ENCODE data around the gene AGAP5.

AGAP5 gene

DNA sequence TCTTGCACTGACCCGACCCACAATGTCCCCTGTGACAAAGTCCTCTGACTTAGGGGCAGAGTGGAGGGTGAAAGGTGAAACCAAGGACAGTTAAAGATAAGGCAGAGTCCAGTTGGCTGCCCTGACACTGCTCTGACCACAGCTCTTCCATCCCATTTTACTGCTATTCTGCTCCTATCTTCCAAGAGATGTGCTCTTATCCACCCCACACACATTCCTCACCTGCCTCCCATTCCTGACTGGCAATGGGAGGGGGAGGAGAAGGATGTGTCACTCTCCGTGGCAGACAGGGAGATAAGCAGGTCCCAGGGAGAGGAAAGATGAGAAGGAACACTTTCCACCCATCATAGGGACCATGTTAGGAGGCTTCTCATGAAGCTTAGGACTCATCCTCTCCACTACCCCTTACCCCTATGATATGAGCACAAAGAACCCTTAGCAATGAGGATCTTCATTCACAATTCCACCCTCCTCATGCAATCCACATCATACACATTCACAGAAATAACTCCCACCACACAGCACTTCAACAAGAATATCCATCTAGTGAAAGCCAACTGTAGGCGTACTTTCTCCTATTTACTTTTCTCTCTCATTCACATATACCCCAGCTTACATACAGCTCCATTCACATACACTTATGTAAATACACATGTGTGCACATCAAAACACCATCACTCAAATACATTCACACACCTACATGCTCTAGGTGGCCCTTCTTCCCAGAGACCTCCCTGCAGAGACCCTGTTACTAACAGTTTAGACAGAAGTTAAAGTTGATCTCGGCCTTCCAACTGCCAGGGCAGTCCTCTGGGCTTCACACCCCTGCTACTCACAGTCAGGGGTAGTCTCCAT lies 48.7 kb downstream of the AGAP5 start:
- Histone ChIP-seq H3K36me3 (ENCODE audit: control insufficient read depth, insufficient read depth, low read length) (no peaks in the 10 kb centered on the region), H3K27me3 (ENCODE audit: control insufficient read depth, insufficient read depth, low read length) (no peaks in the 10 kb centered on the region), H3K4me1 (ENCODE audit: control insufficient read depth, insufficient read depth, low read length) (peaks cover 11% of the 10 kb centered on the region), H3K4me3 (ENCODE audit: low read depth, low read length) (no peak overlapping the region), H3K9ac (ENCODE audit: low read depth, low read length) (no peak overlapping the region), H3K9me3 (ENCODE audit: control insufficient read depth, insufficient read depth, low read length) (no peaks in the 10 kb centered on the region)

DNA sequence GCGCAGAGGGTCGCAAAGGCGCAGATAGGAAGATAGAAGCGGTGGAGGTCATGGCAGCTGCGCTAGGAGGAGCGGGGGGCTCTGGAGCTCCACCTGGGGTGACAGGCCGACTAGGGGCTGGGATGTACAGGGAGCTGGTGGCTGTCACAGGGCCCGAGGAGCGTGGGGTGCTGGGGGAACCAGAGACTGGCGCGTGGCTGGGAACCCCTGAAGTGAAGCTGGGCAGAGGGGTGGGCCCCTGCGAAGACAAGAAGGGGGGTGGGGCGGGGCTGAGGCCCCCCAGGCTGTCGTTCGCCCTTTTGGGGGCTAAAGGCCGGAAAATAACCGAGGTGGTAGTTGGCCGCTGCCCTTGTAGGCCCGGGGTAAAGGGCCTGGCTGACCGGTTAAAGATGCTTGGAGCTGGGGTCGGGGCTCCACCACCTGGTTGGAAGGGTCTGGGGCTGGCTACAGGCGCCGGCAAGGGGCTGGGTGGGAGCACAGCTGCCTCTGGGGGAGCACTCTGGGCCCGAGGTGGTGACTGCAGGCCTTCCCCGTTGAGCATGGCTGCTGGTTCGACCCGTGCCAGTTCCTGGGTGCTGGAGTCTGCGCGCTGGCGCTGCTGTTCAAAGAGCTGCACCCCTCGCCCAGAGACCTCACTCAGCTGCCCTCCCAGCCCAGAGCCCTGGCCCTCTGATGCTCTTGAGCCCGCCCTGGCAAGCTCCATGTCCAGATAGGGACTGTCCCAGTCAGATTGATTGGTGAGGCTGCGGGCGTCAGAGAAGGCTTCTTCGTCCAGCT lies 49.8 kb downstream of the AGAP5 start:
- Histone ChIP-seq H3K4me3 (ENCODE audit: low read depth, low read length) (peak overlapping the region; percentile 92), H3K9ac (ENCODE audit: low read depth, low read length) (peak overlapping the region; percentile 60), H3K36me3 (ENCODE audit: control insufficient read depth, insufficient read depth, low read length) (no peaks in the 10 kb centered on the region), H3K27me3 (ENCODE audit: control insufficient read depth, insufficient read depth, low read length) (no peaks in the 10 kb centered on the region), H3K9me3 (ENCODE audit: control insufficient read depth, insufficient read depth, low read length) (no peaks in the 10 kb centered on the region), H3K4me1 (ENCODE audit: control insufficient read depth, insufficient read depth, low read length) (peaks cover 11% of the 10 kb centered on the region)

DNA sequence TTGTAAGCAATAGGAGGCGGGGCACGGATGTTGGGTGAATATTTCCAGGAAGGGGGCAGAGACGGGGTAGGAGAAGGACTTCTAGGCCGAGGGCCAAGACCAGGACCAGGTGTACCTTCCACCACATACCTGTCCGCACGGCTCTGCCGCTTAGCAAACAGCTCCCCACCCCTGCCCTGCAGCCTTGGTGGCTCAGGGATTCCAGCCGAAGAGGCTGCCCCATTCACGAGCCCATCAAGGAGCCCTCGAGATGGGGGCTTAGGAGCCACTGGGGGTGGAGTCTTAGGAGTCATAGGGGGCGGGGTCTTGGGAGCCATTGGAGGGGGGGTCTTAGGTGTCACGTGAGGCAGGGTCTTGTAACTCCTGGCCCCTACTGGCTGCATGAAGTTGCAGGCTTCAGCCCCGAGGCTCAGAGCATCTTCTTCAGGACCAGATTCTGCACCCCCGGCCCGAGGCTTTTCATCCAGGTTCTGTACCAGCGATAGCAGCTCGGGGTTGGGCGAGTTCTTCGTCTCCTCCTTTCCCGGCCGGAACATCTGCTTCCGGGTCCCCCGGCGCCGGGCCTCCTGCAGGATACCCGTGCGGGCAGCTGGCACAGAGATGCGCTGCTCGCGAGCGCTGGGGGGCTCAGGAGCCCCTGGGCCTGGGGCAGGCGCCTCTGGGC lies 50.6 kb downstream of the AGAP5 start:
- no peaks in the 10 kb centered on the region for H3K27me3 ChIP-seq (ENCODE audit: control insufficient read depth, insufficient read depth, low read length)
- H3K9me3 ChIP-seq (ENCODE audit: control insufficient read depth, insufficient read depth, low read length): no peaks in the 10 kb centered on the region
- peak overlapping the region; percentile 68 for H3K9ac ChIP-seq (ENCODE audit: low read depth, low read length)
- peaks cover 11% of the 10 kb centered on the region for H3K4me1 ChIP-seq (ENCODE audit: control insufficient read depth, insufficient read depth, low read length)
- H3K36me3 ChIP-seq (ENCODE audit: control insufficient read depth, insufficient read depth, low read length): no peaks in the 10 kb centered on the region
- peak overlapping the region; percentile 92 for H3K4me3 ChIP-seq (ENCODE audit: low read depth, low read length)

DNA sequence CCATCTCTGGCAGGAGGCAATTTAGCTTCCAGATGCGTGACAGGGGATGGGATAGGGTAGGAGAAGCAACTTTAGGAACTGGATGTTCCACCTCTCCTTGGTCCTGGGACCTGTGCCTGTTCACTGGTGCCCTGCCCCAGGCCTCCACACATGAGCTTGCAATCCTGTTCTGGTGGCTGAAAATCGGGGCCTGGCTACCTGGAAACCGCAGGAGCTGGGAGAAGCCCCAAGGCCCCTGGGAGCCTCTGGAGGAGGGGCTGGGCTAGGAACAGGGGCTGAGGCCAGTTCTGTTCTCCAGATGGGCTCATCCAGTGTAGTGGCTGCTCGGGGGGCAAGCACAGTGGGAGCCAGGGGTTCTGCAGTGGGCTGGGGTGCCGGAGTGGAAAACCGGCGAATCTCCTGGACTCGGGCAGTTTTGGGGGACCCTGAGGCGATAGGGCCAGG lies 51.3 kb downstream of the AGAP5 start:
- no peaks in the 10 kb centered on the region for H3K36me3 ChIP-seq (ENCODE audit: control insufficient read depth, insufficient read depth, low read length)
- H3K4me3 ChIP-seq (ENCODE audit: low read depth, low read length): peak overlapping the region; percentile 92
- peak overlapping the region; percentile 68 for H3K9ac ChIP-seq (ENCODE audit: low read depth, low read length)
- H3K9me3 ChIP-seq (ENCODE audit: control insufficient read depth, insufficient read depth, low read length): no peaks in the 10 kb centered on the region
- no peaks in the 10 kb centered on the region for H3K27me3 ChIP-seq (ENCODE audit: control insufficient read depth, insufficient read depth, low read length)
- H3K4me1 ChIP-seq (ENCODE audit: control insufficient read depth, insufficient read depth, low read length): peaks cover 11% of the 10 kb centered on the region

DNA sequence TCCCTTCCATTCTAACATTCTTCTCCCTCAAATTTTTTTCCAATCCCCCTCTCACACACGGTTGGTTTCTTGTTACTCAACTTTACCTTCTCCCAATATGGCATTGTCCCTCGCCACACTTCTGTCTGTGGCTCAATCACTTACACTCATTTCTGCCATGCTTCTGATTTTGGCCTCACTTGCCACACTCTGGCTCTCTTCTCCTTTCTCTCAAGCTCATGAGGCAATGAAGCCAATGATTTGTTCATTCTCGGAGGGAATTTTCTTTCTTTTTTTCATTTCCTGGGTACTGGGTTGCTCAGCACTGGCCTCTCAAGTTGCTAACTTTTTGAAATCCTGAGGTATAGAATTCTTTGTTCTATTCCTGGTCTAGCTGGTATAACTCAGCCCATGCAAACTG lies 52.7 kb downstream of the AGAP5 start:
- Histone ChIP-seq H3K4me3 (ENCODE audit: low read depth, low read length) (no peak overlapping the region), H3K27me3 (ENCODE audit: control insufficient read depth, insufficient read depth, low read length) (no peaks in the 10 kb centered on the region), H3K9me3 (ENCODE audit: control insufficient read depth, insufficient read depth, low read length) (no peaks in the 10 kb centered on the region), H3K36me3 (ENCODE audit: control insufficient read depth, insufficient read depth, low read length) (no peaks in the 10 kb centered on the region), H3K9ac (ENCODE audit: low read depth, low read length) (no peak overlapping the region), H3K4me1 (ENCODE audit: control insufficient read depth, insufficient read depth, low read length) (peaks cover 11% of the 10 kb centered on the region)

DNA sequence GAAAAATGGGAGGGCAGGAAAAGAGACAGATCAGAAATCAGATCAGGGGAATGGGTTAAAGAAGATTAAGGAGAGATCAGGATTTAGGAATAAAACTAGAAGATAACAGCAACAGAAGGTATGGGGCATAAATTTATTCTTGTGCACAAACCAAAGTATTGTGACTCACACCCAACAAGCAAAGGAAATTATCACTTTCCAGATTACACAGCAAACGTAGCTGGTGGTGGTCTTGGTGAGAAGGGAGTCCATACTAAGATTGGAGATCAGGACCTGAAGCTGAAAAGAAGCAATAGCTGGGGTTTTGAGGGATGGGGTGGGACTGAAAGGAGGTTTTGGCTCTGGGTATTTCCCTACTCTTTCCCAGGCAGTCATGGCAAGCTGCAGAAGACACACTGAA lies 53.1 kb downstream of the AGAP5 start:
- Histone ChIP-seq H3K36me3 (ENCODE audit: control insufficient read depth, insufficient read depth, low read length) (no peaks in the 10 kb centered on the region), H3K4me1 (ENCODE audit: control insufficient read depth, insufficient read depth, low read length) (peaks cover 11% of the 10 kb centered on the region), H3K4me3 (ENCODE audit: low read depth, low read length) (no peak overlapping the region), H3K9me3 (ENCODE audit: control insufficient read depth, insufficient read depth, low read length) (no peaks in the 10 kb centered on the region), H3K27me3 (ENCODE audit: control insufficient read depth, insufficient read depth, low read length) (no peaks in the 10 kb centered on the region), H3K9ac (ENCODE audit: low read depth, low read length) (no peak overlapping the region)

DNA sequence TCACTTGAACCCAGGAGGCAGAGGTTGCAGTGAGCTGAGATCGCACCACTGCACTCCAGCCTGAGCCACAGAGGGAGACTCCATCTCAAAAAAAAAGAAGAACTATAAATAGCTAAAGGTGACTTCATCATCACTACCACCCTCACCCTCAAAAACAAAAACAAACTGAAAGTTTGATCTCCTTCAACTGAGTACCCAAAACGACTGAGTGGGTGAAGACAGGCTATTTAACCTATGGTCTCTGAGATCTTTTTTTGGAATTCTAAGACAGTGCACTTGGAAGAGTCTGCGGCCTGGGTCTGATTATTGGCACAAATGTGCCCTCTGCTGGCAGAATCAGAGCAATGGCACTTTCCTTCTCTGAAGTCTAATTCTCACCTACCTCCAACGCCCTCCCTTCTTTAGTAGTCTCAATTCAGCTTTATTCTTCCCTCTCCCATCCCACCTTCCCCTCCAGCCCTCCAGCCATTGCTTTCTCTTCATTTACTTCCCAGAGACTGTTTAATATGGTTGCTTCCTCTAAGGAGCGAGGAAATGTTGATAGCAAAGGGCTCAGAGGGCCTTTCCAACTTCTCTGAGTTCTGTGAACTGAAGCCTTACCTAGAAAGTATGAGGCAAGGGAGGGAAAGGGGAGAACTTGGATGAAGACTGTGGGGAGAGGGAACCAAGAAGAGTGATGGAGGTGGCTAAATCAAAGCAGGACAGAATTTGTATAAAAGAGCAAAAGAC lies 53.7 kb downstream of the AGAP5 start:
- no peaks in the 10 kb centered on the region for H3K36me3 ChIP-seq (ENCODE audit: control insufficient read depth, insufficient read depth, low read length)
- peaks cover 11% of the 10 kb centered on the region for H3K4me1 ChIP-seq (ENCODE audit: control insufficient read depth, insufficient read depth, low read length)
- no peaks in the 10 kb centered on the region for H3K9me3 ChIP-seq (ENCODE audit: control insufficient read depth, insufficient read depth, low read length)
- H3K4me3 ChIP-seq (ENCODE audit: low read depth, low read length): no peak overlapping the region
- H3K9ac ChIP-seq (ENCODE audit: low read depth, low read length): no peak overlapping the region
- no peaks in the 10 kb centered on the region for H3K27me3 ChIP-seq (ENCODE audit: control insufficient read depth, insufficient read depth, low read length)

DNA sequence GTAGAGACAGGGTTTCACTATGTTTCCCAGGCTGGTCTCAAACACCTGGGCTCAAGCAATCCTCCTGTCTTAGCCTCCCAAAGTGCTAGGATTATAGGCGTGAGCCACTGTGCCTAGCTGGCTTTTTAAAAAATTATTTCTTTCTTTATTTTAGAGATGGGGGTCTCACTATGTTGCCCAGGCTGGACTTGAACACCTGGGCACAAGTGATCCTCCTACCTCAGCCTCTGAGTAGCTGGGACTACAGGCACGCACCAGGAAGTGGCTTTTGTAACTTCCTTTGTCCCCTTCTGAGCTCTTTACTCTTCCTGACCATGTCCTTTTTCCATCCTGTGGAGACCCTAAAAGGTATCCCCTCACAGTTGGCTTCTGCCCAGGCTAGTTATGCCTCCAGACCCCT lies 54.5 kb downstream of the AGAP5 start:
- no peaks in the 10 kb centered on the region for H3K27me3 ChIP-seq (ENCODE audit: control insufficient read depth, insufficient read depth, low read length)
- H3K9me3 ChIP-seq (ENCODE audit: control insufficient read depth, insufficient read depth, low read length): no peaks in the 10 kb centered on the region
- H3K4me1 ChIP-seq (ENCODE audit: control insufficient read depth, insufficient read depth, low read length): peaks cover 8% of the 10 kb centered on the region
- H3K36me3 ChIP-seq (ENCODE audit: control insufficient read depth, insufficient read depth, low read length): no peaks in the 10 kb centered on the region
- H3K4me3 ChIP-seq (ENCODE audit: low read depth, low read length): no peak overlapping the region
- H3K9ac ChIP-seq (ENCODE audit: low read depth, low read length): no peak overlapping the region

DNA sequence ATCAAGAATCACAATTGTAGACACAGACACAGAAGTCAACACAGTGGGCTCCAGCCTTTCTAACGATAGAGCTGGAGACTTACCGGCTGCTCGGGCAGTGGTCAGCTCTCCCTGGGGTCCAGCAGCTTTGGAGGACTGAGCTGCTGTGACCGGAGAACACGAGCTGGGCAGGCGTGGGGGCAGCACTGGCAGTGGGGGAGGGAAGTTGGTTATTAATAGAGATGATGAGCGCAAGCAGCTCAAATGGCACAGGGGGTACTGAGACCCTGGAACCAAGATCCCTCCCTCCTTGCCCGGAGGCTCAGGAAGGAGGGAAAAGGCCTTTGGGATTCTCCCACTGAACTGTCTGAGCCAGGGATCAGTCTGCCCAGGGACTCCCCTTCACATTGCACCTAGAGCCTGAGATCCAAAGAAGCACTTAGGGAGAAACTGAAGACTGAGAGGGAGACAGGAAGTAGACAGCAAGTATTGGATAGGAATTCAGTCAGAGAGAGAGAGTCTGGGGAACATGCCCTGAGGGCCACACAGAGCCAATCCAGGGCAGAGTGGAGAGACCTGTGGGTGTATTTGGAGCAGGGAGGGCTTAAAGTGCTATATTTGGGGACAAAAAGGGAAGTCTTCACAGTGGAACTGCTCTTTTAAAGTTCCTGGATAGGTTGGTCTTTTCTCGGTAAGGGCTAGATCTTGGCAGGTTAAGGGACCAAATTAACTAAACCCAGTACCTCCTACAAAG lies 56.4 kb downstream of the AGAP5 start, which contains the start of gene MYOZ1:
Gene MYOZ1 (minus strand): TSS at position 147 of the 733 bp plus-strand sequence. CDS start 1,457 bp downstream, outside the sequence.
- Histone ChIP-seq H3K27me3 (ENCODE audit: control insufficient read depth, insufficient read depth, low read length) (no peaks in the 10 kb centered on the region), H3K4me3 (ENCODE audit: low read depth, low read length) (no peak within 1 kb of the TSS), H3K36me3 (ENCODE audit: control insufficient read depth, insufficient read depth, low read length) (no peaks in the 10 kb centered on the region), H3K9me3 (ENCODE audit: control insufficient read depth, insufficient read depth, low read length) (no peaks in the 10 kb centered on the region), H3K9ac (ENCODE audit: low read depth, low read length) (peak within 1 kb of the TSS; percentile 37), H3K4me1 (ENCODE audit: control insufficient read depth, insufficient read depth, low read length) (peaks cover 4% of the 10 kb centered on the region)

DNA sequence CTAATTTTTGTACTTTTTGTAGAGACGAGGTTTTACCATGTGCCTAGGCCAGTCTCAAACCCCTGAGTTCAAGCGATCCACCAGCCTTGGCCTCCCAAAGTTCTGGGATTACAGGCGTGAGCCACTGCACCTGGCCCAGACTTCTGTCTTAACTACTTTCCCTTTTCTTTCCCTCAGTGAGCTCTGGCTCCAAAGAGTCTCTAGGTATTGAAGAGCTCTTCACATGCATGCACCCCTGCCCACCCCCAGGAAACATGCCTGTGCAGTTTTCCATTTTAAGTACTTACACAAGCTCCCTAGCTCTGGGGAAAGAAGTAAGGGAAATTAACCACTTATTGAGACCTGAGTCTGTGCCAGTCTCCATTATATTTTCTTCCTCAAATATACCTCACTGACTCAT lies 58.6 kb downstream of the AGAP5 start:
- H3K9ac ChIP-seq (ENCODE audit: low read depth, low read length): no peak overlapping the region
- H3K27me3 ChIP-seq (ENCODE audit: control insufficient read depth, insufficient read depth, low read length): no peaks in the 10 kb centered on the region
- no peaks in the 10 kb centered on the region for H3K4me1 ChIP-seq (ENCODE audit: control insufficient read depth, insufficient read depth, low read length)
- no peaks in the 10 kb centered on the region for H3K9me3 ChIP-seq (ENCODE audit: control insufficient read depth, insufficient read depth, low read length)
- H3K4me3 ChIP-seq (ENCODE audit: low read depth, low read length): no peak overlapping the region
- no peaks in the 10 kb centered on the region for H3K36me3 ChIP-seq (ENCODE audit: control insufficient read depth, insufficient read depth, low read length)
